Measurements from ENCODE around the gene LRSAM1. TPM values are rescaled to one million over a fixed set of nuclear protein-coding genes. Genes with fewer than 3 reads are reported as not detected.

The LRSAM1 gene
- total RNA-seq, 1 donor, result 12.3 TPM

- DNase-seq (ENCODE audit: insufficient read length, low spot score, missing footprints), result no peak
- Histone ChIP-seq H3K79me2 (ENCODE audit: insufficient read depth, low read length) (no peaks in the 10 kb centered on the region), H3K36me3 (ENCODE audit: insufficient read depth, low read length) (no peaks in the 10 kb centered on the region), H3K4me3 (ENCODE audit: insufficient read depth, low read length) (no peak overlapping the region), H2AFZ (ENCODE audit: low read length) (no peak overlapping the region), H3K4me2 (ENCODE audit: insufficient read depth, low read length) (no peak overlapping the region), H3K9me3 (ENCODE audit: low read depth, low read length) (no peaks in the 10 kb centered on the region), H4K20me1 (ENCODE audit: insufficient read depth, low read length) (no peaks in the 10 kb centered on the region), H3K4me1 (ENCODE audit: insufficient read depth, low read length) (no peaks in the 10 kb centered on the region), H3K27ac (ENCODE audit: low read depth, low read length) (no peak overlapping the region), H3K27me3 (ENCODE audit: insufficient read depth, low read length) (no peaks in the 10 kb centered on the region)
- TF ChIP-seq, protein P1, sequence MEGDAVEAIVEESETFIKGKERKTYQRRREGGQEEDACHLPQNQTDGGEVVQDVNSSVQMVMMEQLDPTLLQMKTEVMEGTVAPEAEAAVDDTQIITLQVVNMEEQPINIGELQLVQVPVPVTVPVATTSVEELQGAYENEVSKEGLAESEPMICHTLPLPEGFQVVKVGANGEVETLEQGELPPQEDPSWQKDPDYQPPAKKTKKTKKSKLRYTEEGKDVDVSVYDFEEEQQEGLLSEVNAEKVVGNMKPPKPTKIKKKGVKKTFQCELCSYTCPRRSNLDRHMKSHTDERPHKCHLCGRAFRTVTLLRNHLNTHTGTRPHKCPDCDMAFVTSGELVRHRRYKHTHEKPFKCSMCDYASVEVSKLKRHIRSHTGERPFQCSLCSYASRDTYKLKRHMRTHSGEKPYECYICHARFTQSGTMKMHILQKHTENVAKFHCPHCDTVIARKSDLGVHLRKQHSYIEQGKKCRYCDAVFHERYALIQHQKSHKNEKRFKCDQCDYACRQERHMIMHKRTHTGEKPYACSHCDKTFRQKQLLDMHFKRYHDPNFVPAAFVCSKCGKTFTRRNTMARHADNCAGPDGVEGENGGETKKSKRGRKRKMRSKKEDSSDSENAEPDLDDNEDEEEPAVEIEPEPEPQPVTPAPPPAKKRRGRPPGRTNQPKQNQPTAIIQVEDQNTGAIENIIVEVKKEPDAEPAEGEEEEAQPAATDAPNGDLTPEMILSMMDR (IDR thresholded peaks at IDR 0.05; ENCODE audit: extremely low read depth, low read depth, low read length), result no peak
Observed at GRCh38 chr9:127411122-127411521, 40.2 kb upstream of the LRSAM1 start.

- H3K27ac ChIP-seq (ENCODE audit: low read depth, low read length), result no peak overlapping the region
- H4K20me1 ChIP-seq (ENCODE audit: insufficient read depth, low read length), result peaks cover 2% of the 10 kb centered on the region
- H3K4me3 ChIP-seq (ENCODE audit: insufficient read depth, low read length), result no peak overlapping the region
- H3K4me1 ChIP-seq (ENCODE audit: insufficient read depth, low read length), result no peaks in the 10 kb centered on the region
- no peaks in the 10 kb centered on the region for H3K27me3 ChIP-seq (ENCODE audit: insufficient read depth, low read length)
- H3K36me3 ChIP-seq (ENCODE audit: insufficient read depth, low read length), result no peaks in the 10 kb centered on the region
- no peak overlapping the region for H3K4me2 ChIP-seq (ENCODE audit: insufficient read depth, low read length)
- no peaks in the 10 kb centered on the region for H3K9me3 ChIP-seq (ENCODE audit: low read depth, low read length)
- no peak for DNase-seq (ENCODE audit: insufficient read length, low spot score, missing footprints)
- no peaks in the 10 kb centered on the region for H3K79me2 ChIP-seq (ENCODE audit: insufficient read depth, low read length)
- TF ChIP-seq, protein P1 (IDR thresholded peaks at IDR 0.05; ENCODE audit: extremely low read depth, low read depth, low read length), result no peak
- no peak overlapping the region for H2AFZ ChIP-seq (ENCODE audit: low read length)
Observed at GRCh38 chr9:127415141-127415540, 36.2 kb upstream of the LRSAM1 start.

GRCh38 chr9:127415657-127416056 is 35.7 kb upstream of the LRSAM1 start:
- no peak overlapping the region for H3K27ac ChIP-seq (ENCODE audit: low read depth, low read length)
- H3K4me3 ChIP-seq (ENCODE audit: insufficient read depth, low read length), result no peak overlapping the region
- no peaks in the 10 kb centered on the region for H3K36me3 ChIP-seq (ENCODE audit: insufficient read depth, low read length)
- H3K9me3 ChIP-seq (ENCODE audit: low read depth, low read length), result no peaks in the 10 kb centered on the region
- no peaks in the 10 kb centered on the region for H3K4me1 ChIP-seq (ENCODE audit: insufficient read depth, low read length)
- H2AFZ ChIP-seq (ENCODE audit: low read length), result no peak overlapping the region
- no peaks in the 10 kb centered on the region for H3K79me2 ChIP-seq (ENCODE audit: insufficient read depth, low read length)
- DNase-seq (ENCODE audit: insufficient read length, low spot score, missing footprints), result no peak
- H3K4me2 ChIP-seq (ENCODE audit: insufficient read depth, low read length), result no peak overlapping the region
- H4K20me1 ChIP-seq (ENCODE audit: insufficient read depth, low read length), result peaks cover 2% of the 10 kb centered on the region
- TF ChIP-seq, protein P1 (IDR thresholded peaks at IDR 0.05; ENCODE audit: extremely low read depth, low read depth, low read length), result no peak
- no peaks in the 10 kb centered on the region for H3K27me3 ChIP-seq (ENCODE audit: insufficient read depth, low read length)

DNA sequence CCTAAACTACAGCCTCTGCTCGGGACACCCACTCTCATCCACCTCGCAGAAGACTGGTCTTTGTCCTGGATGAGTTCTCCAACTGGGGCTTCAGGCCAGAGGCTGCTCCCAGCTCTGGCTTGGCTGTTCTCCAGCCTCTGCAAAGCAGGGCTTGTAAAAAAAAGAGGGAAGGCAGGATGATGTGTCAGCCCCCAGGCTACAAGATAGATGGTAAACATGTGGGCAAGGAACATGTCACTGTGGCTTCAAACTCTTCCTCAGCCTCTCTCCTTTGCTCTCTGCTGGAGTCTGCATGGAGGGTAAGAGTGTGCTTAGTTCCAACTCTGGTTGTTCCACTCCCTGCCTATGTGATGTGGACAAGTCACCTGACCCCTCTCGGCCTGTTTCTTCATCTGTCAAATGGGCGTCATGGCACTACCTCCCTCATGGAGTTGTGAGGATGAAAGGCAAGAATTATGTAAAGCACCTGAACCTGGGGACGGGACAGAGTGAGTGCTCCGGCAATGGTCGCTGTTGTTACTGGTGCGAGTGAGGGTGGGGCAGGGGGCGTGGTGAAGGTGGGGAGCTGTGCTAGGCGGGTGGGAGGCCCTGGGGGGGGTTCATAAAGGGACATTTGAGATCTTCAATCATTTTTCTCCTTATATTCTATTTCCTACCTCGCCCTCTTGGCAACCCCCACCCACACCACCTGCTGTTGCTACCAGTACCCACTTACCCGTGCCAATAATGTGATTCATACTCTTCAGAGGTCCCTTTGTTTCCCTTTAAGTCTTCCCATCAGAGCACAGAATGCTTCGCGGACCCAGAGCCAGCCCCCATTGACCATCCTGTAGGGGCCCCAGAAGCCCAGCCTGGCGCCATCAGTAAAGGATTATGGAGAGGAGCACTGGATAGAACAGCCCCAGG is 33.9 kb upstream of the LRSAM1 start:
- H3K4me2 ChIP-seq (ENCODE audit: insufficient read depth, low read length), result no peak overlapping the region
- H3K36me3 ChIP-seq (ENCODE audit: insufficient read depth, low read length), result no peaks in the 10 kb centered on the region
- no peak overlapping the region for H3K4me3 ChIP-seq (ENCODE audit: insufficient read depth, low read length)
- H3K79me2 ChIP-seq (ENCODE audit: insufficient read depth, low read length), result peaks cover 3% of the 10 kb centered on the region
- TF ChIP-seq, protein P1 (IDR thresholded peaks at IDR 0.05; ENCODE audit: extremely low read depth, low read depth, low read length), result no peak
- peaks cover 2% of the 10 kb centered on the region for H4K20me1 ChIP-seq (ENCODE audit: insufficient read depth, low read length)
- H2AFZ ChIP-seq (ENCODE audit: low read length), result no peak overlapping the region
- H3K4me1 ChIP-seq (ENCODE audit: insufficient read depth, low read length), result peaks cover 3% of the 10 kb centered on the region
- no peak overlapping the region for H3K27ac ChIP-seq (ENCODE audit: low read depth, low read length)
- no peak for DNase-seq (ENCODE audit: insufficient read length, low spot score, missing footprints)
- H3K27me3 ChIP-seq (ENCODE audit: insufficient read depth, low read length), result no peaks in the 10 kb centered on the region
- H3K9me3 ChIP-seq (ENCODE audit: low read depth, low read length), result no peaks in the 10 kb centered on the region

Data from osteoblast (primary cell).